Fibroblast of lung (primary cell): ENCODE data around the gene GABRB3. TPM values are rescaled to one million over a fixed set of nuclear protein-coding genes. Genes with fewer than 3 reads are reported as not detected.

Source experiments
- DNase-seq, 2 donors: peaks; one replicate each; pipeline versions ENCODE4 v3.0.0 to v3.0.0-alpha.2; 2010; ENCODE audit warnings: low read depth in 2 of 2
- H2AFZ ChIP-seq: 2 replicates; pipeline ENCODE4 v1.5.1; 2012; ENCODE audit warnings: low read length, control low read depth, inconsistent platforms
- H3K27ac ChIP-seq: 2 replicates; pipeline ENCODE4 v1.5.1; 2011; ENCODE audit warnings: low read length, control low read depth; ENCODE audit not compliant: insufficient read depth
- H3K27me3 ChIP-seq: 2 replicates; pipeline ENCODE4 v1.5.1; 2011; ENCODE audit warnings: mild to moderate bottlenecking, low read length; ENCODE audit not compliant: control insufficient read depth, insufficient read depth
- H3K36me3 ChIP-seq: 2 replicates; pipeline ENCODE4 v1.5.1; 2011; ENCODE audit warnings: low read length; ENCODE audit not compliant: control insufficient read depth, insufficient read depth
- H3K4me1 ChIP-seq: 2 replicates; pipeline ENCODE4 v1.5.1; 2011; ENCODE audit warnings: low read length; ENCODE audit not compliant: control insufficient read depth, insufficient read depth; ENCODE audit errors: extremely low read depth
- H3K4me2 ChIP-seq: 2 replicates; pipeline ENCODE4 v1.5.1; 2011; ENCODE audit warnings: low read length, control low read depth; ENCODE audit not compliant: insufficient read depth; ENCODE audit errors: extremely low read depth
- H3K4me3 ChIP-seq, 4 experiments: fragments of 200-600 bp in 1 of 4; sonication (generic) in 1 of 4; replicated peaks in 1 of 4; 2 replicates each; pipeline ENCODE4 v1.5.1; 2011 to 2016; ENCODE audit warnings: low read length in 4 of 4, low read depth in 3 of 4, mild to moderate bottlenecking in 3 of 4, control low read depth in 2 of 4, inconsistent platforms in 1 of 4, mixed read lengths in 1 of 4; ENCODE audit not compliant: insufficient read depth in 1 of 4; ENCODE audit errors: control extremely low read depth in 1 of 4
- H3K79me2 ChIP-seq: 2 replicates; pipeline ENCODE4 v1.5.1; 2012; ENCODE audit warnings: mild to moderate bottlenecking, low read length, inconsistent platforms; ENCODE audit not compliant: control insufficient read depth, insufficient read depth
- H3K9ac ChIP-seq: 2 replicates; pipeline ENCODE4 v1.5.1; 2011; ENCODE audit warnings: mild to moderate bottlenecking, low read length, control low read depth; ENCODE audit not compliant: insufficient read depth
- H3K9me3 ChIP-seq: 2 replicates; pipeline ENCODE4 v1.5.1; 2012; ENCODE audit warnings: low read depth, low read length; ENCODE audit not compliant: control insufficient read depth, insufficient read depth
- H4K20me1 ChIP-seq: 2 replicates; pipeline ENCODE4 v1.5.1; 2011; ENCODE audit warnings: low read length; ENCODE audit not compliant: control insufficient read depth, insufficient read depth; ENCODE audit errors: extremely low read depth
- EZH2 ChIP-seq: IDR thresholded peaks from 2 replicates; pipeline ENCODE4 v1.5.1; 2012; ENCODE audit warnings: low read length, control low read depth, mild to moderate bottlenecking; ENCODE audit errors: missing control alignments
- polyA plus RNA-seq, 2 donors: library from polyadenylated mRNA; depleted of rRNA in 1 of 2; stranded (reverse) in 1 of 2; unstranded in 1 of 2; fragments of >200 nt; gene quantifications; 2 replicates each; pipeline ENCODE4 v1.2.1, GENCODE V29; 2011 to 2012; ENCODE audit warnings: missing spikeins in 1 of 2
- total RNA-seq: library from RNA; depleted of rRNA; stranded (reverse); fragments of >200 nt; gene quantifications from 2 replicates; pipeline ENCODE4 v1.2.1, GENCODE V29; 2014
- TF ChIP-seq, protein P1 (sequence below), 2 donors: IDR thresholded peaks in 1 of 2; conservative IDR thresholded peaks in 1 of 2; 1 replicate in 1 of 2; 2 replicates in 1 of 2; pipeline ENCODE4 v1.5.1; 2011 to 2012; ENCODE audit warnings: low read length in 2 of 2, control low read depth in 1 of 2, inconsistent platforms in 1 of 2, low read depth in 1 of 2, mild to moderate bottlenecking in 1 of 2

GABRB3 gene
- total and polyA plus RNA-seq, 2 donors (not counting 1 experiment from before 2014, with no cell fraction given), result 1.1 to 1.5 TPM

DNA sequence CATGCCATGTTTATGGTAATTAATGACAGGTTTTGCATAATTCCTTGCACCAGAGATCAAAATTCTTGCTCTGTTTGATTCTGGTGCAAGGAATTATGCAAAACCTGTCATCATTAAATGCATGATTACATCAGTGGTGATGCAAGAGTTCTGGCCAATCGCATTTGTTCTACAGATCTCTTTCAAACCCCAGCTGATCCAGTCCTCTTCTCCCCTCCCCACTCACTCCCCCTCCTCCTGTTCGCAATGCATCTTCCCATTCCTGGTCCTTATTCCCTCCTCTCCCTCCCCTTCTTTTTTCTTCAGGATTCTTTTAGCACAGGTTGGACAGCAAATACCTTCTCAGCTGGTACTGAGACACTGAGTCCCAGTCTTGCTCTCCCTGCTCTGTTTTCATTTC, 82.1 kb downstream of the GABRB3 start:
- TF ChIP-seq, protein P1, sequence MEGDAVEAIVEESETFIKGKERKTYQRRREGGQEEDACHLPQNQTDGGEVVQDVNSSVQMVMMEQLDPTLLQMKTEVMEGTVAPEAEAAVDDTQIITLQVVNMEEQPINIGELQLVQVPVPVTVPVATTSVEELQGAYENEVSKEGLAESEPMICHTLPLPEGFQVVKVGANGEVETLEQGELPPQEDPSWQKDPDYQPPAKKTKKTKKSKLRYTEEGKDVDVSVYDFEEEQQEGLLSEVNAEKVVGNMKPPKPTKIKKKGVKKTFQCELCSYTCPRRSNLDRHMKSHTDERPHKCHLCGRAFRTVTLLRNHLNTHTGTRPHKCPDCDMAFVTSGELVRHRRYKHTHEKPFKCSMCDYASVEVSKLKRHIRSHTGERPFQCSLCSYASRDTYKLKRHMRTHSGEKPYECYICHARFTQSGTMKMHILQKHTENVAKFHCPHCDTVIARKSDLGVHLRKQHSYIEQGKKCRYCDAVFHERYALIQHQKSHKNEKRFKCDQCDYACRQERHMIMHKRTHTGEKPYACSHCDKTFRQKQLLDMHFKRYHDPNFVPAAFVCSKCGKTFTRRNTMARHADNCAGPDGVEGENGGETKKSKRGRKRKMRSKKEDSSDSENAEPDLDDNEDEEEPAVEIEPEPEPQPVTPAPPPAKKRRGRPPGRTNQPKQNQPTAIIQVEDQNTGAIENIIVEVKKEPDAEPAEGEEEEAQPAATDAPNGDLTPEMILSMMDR (conservative IDR thresholded peaks at IDR 0.05 in 1 of 2, IDR thresholded peaks at IDR 0.05 in 1 of 2; ENCODE audit: low read depth in 1 of 2, low read length in 2 of 2), result no peak
- no peak for TF ChIP-seq EZH2
- Histone ChIP-seq H3K36me3 (no peaks in the 10 kb centered on the region), H4K20me1 (no peaks in the 10 kb centered on the region), H2AFZ (no peak overlapping the region), H3K4me2 (no peak overlapping the region), H3K9ac (no peak overlapping the region), H3K4me1 (no peaks in the 10 kb centered on the region), H3K27me3 (no peaks in the 10 kb centered on the region), H3K4me3 (no peak overlapping the region), H3K27ac (no peak overlapping the region), H3K9me3 (no peaks in the 10 kb centered on the region), H3K79me2 (no peaks in the 10 kb centered on the region)
- DNase-seq, result no peak

DNA sequence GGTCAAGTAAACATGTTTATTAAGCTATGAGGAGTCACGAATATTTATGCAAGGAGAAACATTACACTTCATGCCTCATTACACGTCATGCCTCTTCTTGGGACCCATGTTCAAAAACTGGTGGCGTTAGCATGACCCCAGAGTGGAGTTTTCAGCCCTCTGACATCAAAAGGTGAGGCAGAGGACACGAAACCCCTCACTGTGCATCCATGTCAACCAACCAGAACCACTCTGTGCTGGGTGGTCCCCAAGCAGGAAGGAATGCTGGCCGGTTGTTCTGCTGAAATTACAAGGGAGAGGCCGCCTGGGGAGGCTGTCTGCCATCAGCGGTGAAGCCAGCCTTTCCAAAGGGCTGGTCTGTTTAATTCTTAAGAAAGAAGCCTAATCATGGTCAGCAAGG, 83.4 kb downstream of the GABRB3 start:
- DNase-seq, result no peak
- H4K20me1 ChIP-seq, result no peaks in the 10 kb centered on the region

DNA sequence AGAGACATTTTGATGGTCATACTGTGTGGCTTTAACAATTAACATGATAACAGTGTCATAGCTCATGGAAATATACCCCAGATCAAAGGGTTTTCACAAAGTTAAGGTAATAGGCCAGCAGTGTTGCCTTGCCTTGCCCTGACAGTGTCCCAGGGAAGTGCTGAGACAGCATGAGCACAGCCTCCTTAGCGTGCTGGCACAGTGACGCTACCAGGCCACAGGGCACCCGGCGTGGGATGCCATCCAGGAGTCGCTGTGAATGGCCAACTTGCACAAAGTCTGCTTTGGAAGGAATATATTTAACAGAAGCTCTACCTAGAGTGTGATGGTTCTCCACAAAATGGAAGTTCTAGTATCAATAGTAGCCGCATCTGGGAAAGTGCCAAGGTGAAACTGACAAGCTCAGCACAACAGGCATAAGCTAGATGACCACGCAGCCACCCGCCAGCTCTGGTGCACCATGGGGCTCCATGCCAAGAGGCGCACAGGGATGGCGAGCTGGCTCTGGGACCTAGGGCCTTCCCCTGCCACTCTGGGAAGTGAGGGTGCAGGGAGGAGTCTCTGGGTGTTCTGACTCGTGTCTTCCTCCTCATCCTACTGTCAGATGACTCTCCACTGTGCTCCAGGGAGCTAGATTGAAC, 86.2 kb downstream of the GABRB3 start:
- Histone ChIP-seq H3K79me2 (no peaks in the 10 kb centered on the region), H3K36me3 (no peaks in the 10 kb centered on the region), H2AFZ (no peak overlapping the region), H3K4me3 (no peak overlapping the region), H3K9ac (no peak overlapping the region), H3K4me2 (no peak overlapping the region), H3K9me3 (no peaks in the 10 kb centered on the region), H3K27ac (no peak overlapping the region), H4K20me1 (no peaks in the 10 kb centered on the region), H3K27me3 (no peaks in the 10 kb centered on the region), H3K4me1 (no peaks in the 10 kb centered on the region)
- TF ChIP-seq, protein P1 (conservative IDR thresholded peaks at IDR 0.05 in 1 of 2, IDR thresholded peaks at IDR 0.05 in 1 of 2; ENCODE audit: low read depth in 1 of 2, low read length in 2 of 2), result no peak
- no peak for TF ChIP-seq EZH2
- no peak for DNase-seq

More for the DNA sequence above, 83.4 kb downstream of the GABRB3 start:
- Histone ChIP-seq H3K79me2 (no peaks in the 10 kb centered on the region), H3K4me1 (no peaks in the 10 kb centered on the region), H3K4me2 (no peak overlapping the region), H3K9me3 (no peaks in the 10 kb centered on the region), H3K27me3 (no peaks in the 10 kb centered on the region), H2AFZ (no peak overlapping the region), H3K4me3 (no peak overlapping the region), H3K9ac (no peak overlapping the region), H3K36me3 (no peaks in the 10 kb centered on the region), H3K27ac (no peak overlapping the region)
- TF ChIP-seq EZH2, result no peak
